WERI-Rb-1 (cell line): ENCODE results near the gene CACNA1H.

Experiments
- DNase-seq: peaks from one replicate; pipeline ENCODE4 v3.0.0-alpha.2; 2020
- H3K27ac ChIP-seq: fragments of 250-450 bp; sonication (Bioruptor Pico); 2 replicates; pipeline ENCODE4 v1.5.1; 2020; ENCODE audit warnings: mild to moderate bottlenecking, moderate library complexity
- H3K27me3 ChIP-seq: fragments of 250-450 bp; sonication (Bioruptor Pico); 2 replicates; pipeline ENCODE4 v1.5.1; 2021; ENCODE audit warnings: mild to moderate bottlenecking, low read depth, moderate library complexity; ENCODE audit not compliant: insufficient read depth, severe bottlenecking
- H3K36me3 ChIP-seq: fragments of 250-450 bp; sonication (Bioruptor Pico); 2 replicates; pipeline ENCODE4 v1.5.1; 2020; ENCODE audit warnings: mild to moderate bottlenecking, moderate library complexity
- H3K4me3 ChIP-seq: 2 replicates; pipeline ENCODE4 v1.5.1; 2011; ENCODE audit warnings: low read depth, mild to moderate bottlenecking, control low read depth, low read length
- H3K9me3 ChIP-seq: fragments of 250-450 bp; sonication (Bioruptor Pico); 2 replicates; pipeline ENCODE4 v1.5.1; 2021; ENCODE audit warnings: mild to moderate bottlenecking, moderate library complexity; ENCODE audit not compliant: severe bottlenecking
- CTCF ChIP-seq: IDR thresholded peaks from 2 replicates; pipeline ENCODE4 v1.5.1; 2011; ENCODE audit warnings: low read depth, mild to moderate bottlenecking, control low read depth, inconsistent platforms, low read length

CACNA1H gene

GRCh38 chr16:1260101-1260680 lies 107.3 kb downstream of the CACNA1H start:
- H3K27ac ChIP-seq: no peak overlapping the region
- DNase-seq: no peak
- H3K9me3 ChIP-seq: no peaks in the 10 kb centered on the region
- no peak overlapping the region for H3K4me3 ChIP-seq
- no peaks in the 10 kb centered on the region for H3K27me3 ChIP-seq
- no peaks in the 10 kb centered on the region for H3K36me3 ChIP-seq
- TF ChIP-seq CTCF: no peak

- H3K9me3 ChIP-seq: no peaks in the 10 kb centered on the region
- no peak for TF ChIP-seq CTCF
- no peak for DNase-seq
- H3K27ac ChIP-seq: no peak overlapping the region
- H3K27me3 ChIP-seq: no peaks in the 10 kb centered on the region
- H3K36me3 ChIP-seq: no peaks in the 10 kb centered on the region
- no peak overlapping the region for H3K4me3 ChIP-seq
Measured at GRCh38 chr16:1261131-1261892, 108.4 kb downstream of the CACNA1H start.

GRCh38 chr16:1262210-1262845 lies 109.4 kb downstream of the CACNA1H start:
- H3K27me3 ChIP-seq: no peaks in the 10 kb centered on the region
- no peak for TF ChIP-seq CTCF
- no peaks in the 10 kb centered on the region for H3K36me3 ChIP-seq
- no peak for DNase-seq
- H3K27ac ChIP-seq: no peak overlapping the region
- H3K4me3 ChIP-seq: no peak overlapping the region
- H3K9me3 ChIP-seq: no peaks in the 10 kb centered on the region

- H3K27me3 ChIP-seq: no peaks in the 10 kb centered on the region
Measured at GRCh38 chr16:1262846-1263221, 109.9 kb downstream of the CACNA1H start.

GRCh38 chr16:1263591-1264344 lies 110.9 kb downstream of the CACNA1H start:
- TF ChIP-seq CTCF: no peak
- Histone ChIP-seq H3K27me3 (no peaks in the 10 kb centered on the region), H3K36me3 (no peaks in the 10 kb centered on the region), H3K27ac (no peak overlapping the region), H3K9me3 (no peaks in the 10 kb centered on the region), H3K4me3 (no peak overlapping the region)
- DNase-seq: no peak

More at GRCh38 chr16:1262846-1263221, 109.9 kb downstream of the CACNA1H start:
- Histone ChIP-seq H3K9me3 (no peaks in the 10 kb centered on the region), H3K36me3 (no peaks in the 10 kb centered on the region), H3K27ac (no peak overlapping the region), H3K4me3 (no peak overlapping the region)
- no peak for TF ChIP-seq CTCF
- no peak for DNase-seq
